Stimulated activated CD4-positive, alpha-beta T cell treated with anti-CD3 and anti-CD28 coated beads, Interleukin-4, amount 100 ng/mL, for 24 hours (primary cell): ENCODE data around the gene COL23A1.
"Not testable (repeated sequence)": the region's sequence is repeated elsewhere in the genome, so short reads cannot be mapped to it uniquely, and the experiment has no call there.

ENCODE experiments used
- DNase-seq: peaks from one replicate; pipeline ENCODE4 v3.0.0-alpha.2; 2020

Gene COL23A1

GRCh38 chr5:178331491-178331996 lies 258.6 kb downstream of the COL23A1 start:
- DNase-seq, result no peak

DNA sequence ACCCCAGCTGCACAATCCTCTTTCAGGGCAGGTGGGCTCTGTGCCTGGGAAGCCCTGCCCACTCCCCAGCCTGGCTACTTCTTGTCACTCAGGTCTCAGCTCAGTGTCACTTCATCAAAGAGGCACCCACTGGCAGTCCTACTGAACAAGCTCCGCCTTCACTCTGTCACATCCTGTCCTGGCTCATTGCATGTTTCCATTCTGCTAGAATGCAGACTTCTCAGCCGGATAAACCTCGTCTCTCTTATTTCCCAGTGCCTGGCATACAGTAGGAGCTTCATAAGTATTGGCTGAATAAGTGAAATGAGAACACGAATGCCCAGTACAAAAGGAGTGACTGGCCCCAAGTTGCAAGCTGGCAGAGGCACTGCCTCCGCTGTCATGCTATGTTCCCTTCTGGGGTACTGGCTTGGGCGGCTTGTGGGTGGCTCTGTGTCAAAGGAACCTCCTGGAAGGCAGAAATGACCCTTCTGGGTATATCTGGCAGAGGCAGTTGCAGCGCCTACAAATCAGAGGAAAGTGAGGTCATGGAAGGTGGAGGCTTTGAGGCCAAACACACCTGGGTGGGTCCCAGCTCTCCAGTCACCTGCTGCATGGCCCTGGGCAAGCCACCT lies 259.3 kb downstream of the COL23A1 start:
- no peak for DNase-seq

- DNase-seq, result no peak
These were observed 261.1 kb downstream of the COL23A1 start for GRCh38 chr5:178328826-178329730.

GRCh38 chr5:178327931-178328711 lies 262.1 kb downstream of the COL23A1 start:
- DNase-seq, result no peak

DNA sequence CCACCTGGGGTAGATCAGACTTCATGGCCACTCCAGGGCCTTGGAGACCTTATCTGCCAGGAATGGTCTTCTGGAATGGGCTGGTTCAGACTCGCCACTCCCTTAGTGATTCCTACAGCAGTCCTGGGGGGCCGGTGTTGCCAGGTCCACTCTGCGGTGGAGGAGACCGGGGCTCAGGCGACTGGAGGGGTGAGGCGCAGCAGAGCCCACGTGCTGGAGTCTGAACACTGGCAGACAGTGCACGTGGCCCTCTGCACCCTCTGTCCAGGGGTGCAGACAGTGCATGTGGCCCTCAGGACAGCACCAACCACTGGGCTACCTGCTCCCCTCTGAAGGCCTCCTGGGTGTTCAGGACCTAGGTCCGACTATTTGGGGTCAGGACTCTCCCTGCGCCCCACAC lies 262.7 kb downstream of the COL23A1 start:
- no peak for DNase-seq

- no peak for DNase-seq
These were observed 263.8 kb downstream of the COL23A1 start for GRCh38 chr5:178326374-178326715.

- DNase-seq, result no peak
These were observed 264.4 kb downstream of the COL23A1 start for GRCh38 chr5:178325679-178326373.

DNA sequence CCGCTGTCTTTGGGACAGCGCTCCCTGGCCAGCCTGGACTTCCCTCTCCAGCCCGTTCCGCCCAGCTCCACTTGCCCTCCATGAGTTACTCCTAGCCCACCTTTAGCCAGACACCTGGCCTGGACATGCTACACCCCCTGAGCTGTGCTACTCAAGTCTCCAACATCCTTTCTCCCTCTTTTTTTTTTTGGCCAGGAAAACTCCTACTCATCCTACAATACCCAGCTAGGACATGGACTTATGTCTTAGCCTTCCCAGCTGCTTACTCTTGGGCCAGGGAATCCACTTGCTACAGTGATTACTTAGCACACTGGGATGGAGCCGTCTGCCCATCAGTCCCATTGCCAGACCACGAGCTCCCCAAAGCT lies 264.9 kb downstream of the COL23A1 start:
- no peak for DNase-seq

- DNase-seq, result no peak
These were observed 265.5 kb downstream of the COL23A1 start for GRCh38 chr5:178324481-178325310.

- DNase-seq, result no peak
These were observed 266.2 kb downstream of the COL23A1 start for GRCh38 chr5:178323961-178324360.

DNA sequence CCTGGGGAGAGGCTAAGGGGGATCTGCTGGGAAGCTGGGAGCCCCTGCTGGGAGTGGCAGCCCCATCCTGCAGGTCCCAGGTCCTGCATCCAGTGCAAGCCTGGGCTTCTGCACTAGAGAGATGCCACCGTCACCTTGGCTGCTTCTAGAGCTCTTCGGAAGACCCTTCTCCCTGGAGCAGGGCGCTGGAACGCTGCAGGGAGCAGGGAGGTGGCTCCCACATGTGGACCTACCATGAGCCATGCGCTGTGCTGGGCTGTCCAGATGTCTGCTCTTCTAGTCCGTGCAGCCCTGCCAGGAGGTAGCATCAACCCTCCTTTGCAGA lies 266.7 kb downstream of the COL23A1 start:
- DNase-seq, result no peak

- DNase-seq, result no peak
These were observed 267.3 kb downstream of the COL23A1 start for GRCh38 chr5:178322736-178323540.

DNA sequence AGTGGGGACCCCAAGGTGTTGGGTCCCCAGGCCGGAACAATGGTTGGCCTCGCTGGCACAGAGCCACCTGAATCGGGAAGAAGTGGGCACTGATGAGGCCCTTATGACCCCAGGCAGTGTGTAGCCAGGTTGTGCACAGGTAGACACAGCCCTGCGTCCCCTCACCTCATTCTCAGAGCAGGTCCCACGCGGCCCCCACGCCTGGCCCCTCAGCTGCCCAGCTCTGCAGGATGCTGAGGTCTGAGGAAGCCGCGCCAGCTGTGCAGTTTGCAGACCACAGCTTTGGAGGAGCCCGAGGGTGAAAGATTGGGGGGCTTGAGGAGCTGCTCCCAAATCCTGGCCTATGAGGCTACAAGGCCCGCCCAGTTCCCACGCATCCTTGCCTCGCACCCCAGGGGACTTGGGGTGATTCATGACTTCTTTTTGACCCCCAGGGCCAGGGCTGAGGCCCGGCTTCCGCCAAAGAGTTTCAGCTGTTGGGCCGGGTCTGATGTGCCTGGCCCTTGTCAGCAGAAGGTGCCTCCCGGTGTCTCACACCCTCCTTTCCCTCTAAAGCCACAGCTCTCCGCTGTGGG lies 269.8 kb downstream of the COL23A1 start:
- DNase-seq, result no peak

- no peak for DNase-seq
These were observed 270.6 kb downstream of the COL23A1 start for GRCh38 chr5:178319541-178320041.

DNA sequence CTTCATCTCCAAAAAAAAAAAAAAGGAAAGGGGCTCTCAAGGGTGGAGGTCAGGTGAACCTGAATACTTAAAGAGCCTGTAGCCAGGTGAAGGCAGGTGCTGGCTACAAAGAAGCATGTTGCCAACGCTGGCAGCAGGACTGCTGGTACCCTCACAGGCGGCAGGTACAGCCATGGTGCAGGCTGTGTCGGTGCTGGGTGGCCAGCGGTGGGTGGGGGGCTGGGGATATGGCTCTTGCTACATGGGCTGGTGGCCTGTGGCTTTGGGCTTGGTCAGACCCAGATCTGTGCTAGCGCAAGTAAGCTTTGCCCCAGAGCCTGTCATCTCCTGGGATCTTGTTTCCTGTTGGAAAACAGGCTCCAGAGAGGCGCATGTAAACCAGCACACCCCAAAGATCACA lies 271.3 kb downstream of the COL23A1 start:
- DNase-seq, result no peak

DNA sequence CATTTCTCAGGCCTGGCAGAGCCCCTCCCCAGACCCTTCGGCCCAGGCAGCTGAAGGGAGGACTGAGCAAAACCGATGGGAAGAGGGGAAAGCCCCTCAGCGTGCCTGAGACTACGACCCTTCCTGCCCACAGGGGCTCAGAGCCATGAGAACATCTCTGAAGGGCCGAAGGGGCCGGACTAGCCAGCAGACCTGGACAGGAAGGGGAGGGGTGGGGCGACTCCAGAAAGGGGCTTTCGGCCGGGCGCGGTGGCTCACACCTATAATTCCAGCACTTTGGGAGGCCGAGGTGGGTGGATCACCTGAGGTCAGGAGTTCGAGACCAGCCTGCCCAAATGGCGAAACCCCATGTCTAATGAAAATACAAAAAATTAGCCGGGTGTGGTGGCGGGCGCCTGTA lies 271.8 kb downstream of the COL23A1 start:
- DNase-seq, result no peak

GRCh38 chr5:178317727-178318126 lies 272.5 kb downstream of the COL23A1 start:
- DNase-seq, result not testable (repeated sequence)

DNA sequence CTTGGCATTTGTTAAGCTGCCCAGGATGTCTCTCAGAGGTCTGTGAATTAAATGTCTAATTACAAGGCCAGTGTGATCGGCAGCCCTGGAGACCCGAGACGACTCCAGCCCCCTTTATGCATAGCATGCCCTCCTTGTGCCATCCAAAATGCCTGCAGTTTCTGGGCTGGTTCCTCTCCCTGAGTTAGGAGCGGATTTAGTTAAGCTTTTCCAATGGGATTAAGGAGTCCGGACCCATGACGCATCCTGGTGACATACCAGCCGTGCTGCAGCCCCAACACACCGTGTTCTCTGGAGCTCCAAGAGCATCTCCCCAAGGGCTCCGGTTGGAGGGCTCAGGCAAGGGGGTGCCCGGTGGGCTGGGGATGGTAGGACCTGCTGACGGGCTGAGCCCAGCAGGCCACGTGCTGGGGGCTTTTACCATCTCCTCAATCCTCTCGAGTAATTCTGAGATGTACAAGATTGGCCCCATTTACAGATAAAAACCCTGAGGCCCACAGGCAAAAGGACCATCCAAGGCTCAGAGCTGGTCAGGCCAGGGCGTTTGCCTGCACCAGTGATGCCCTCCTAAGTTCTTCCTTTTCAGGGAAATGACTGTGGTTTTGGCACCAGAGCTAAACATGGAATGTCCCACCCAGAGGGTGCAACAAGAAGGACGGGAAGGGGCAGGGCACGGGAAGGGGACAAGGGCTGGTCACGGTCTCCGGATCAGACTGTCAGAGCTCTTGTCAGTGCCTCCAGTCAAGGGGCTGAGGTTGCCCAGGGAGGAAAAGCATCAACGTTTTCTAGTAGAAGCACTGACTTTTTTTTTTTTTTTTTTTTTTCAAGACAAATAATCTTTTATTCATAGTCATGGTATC lies 275.0 kb downstream of the COL23A1 start:
- DNase-seq, result no peak

GRCh38 chr5:178314061-178314660 lies 276.0 kb downstream of the COL23A1 start:
- no peak for DNase-seq
